GM21786 (cell line): ENCODE results near the gene RPL11.
"Not testable (repeated sequence)": the region's sequence is repeated elsewhere in the genome, so short reads cannot be mapped to it uniquely, and the experiment has no call there.

Source experiments
- ATAC-seq: cut with Tn5 transposase; IDR thresholded peaks from one replicate; pipeline ENCODE4 v1.9.1; 2021; ENCODE audit not compliant: unreplicated experiment

RPL11 gene

GRCh38 chr1:23727362-23727811 lies 35.8 kb downstream of the RPL11 start:
- no peak for ATAC-seq

GRCh38 chr1:23732363-23733224 lies 41.0 kb downstream of the RPL11 start:
- no peak for ATAC-seq

DNA sequence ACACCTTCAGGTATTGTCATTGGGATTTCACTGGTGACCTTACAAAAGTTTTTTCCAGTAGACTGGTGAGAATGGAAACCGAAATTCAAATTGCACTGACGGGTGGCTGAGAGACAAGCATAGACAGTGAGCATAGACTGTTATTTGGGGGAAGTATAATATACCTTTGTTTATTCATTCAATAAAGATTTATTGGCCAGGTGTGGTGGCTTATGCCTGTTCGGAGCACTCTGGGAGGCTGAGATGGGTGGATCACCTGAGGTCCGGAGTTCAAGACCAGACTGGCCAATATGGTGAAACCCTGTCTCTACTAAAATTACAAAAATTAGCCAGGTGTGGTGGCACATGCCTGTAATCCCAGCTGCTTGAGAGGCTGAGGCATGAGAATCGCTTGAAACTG lies 41.7 kb downstream of the RPL11 start:
- ATAC-seq, result not testable (repeated sequence)

- no peak for ATAC-seq
Observed at GRCh38 chr1:23736437-23737134, 45.0 kb downstream of the RPL11 start.

DNA sequence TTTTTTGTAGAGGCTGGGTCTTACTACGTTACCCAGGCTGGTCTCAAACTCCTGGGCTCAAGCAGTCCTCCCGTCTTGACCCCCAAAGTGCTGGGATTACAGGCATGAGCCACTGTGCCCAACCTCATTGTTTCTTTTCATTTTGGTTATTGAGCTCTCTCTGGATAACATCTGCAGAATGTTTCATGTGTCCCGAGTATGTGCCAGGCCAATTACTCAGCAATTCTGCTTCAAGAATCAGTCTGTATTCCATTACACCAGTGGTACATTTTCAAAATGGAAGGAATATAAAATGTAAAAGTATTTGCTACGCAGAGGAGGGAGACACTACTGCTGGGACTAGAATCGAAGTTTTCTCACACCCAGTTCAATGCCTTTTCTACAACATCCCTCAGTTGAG lies 50.0 kb downstream of the RPL11 start:
- ATAC-seq, result no peak

DNA sequence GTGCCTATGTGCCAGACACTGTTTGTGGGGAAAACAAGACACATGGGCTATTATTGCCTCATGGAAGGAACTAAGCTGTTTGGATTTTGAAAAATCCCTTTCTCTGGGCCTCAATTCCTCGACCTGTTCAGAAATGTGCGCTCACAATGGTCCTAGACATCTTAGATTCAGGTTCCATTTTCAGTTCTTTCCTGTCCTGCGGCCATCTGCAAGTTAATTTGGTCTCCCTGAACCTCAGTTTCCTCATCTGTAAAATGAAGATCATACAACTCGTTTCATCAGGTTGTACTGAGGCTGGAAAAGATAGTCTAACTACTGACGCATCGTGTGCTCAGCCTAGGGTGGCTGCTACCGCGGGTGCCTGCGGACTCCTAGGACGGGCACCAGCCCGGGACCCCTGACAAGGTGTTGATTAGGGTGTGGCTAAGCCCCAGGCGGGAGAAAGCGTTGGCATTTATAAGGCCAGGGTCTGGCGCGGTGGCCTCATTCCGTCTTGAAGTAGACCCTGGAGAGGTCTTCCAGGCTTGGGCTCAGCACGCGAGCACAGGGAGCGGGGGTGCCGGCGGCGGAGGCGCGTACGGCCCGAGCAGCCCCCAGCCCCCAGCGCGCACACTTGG lies 51.2 kb downstream of the RPL11 start:
- peak; percentile 11 for ATAC-seq

DNA sequence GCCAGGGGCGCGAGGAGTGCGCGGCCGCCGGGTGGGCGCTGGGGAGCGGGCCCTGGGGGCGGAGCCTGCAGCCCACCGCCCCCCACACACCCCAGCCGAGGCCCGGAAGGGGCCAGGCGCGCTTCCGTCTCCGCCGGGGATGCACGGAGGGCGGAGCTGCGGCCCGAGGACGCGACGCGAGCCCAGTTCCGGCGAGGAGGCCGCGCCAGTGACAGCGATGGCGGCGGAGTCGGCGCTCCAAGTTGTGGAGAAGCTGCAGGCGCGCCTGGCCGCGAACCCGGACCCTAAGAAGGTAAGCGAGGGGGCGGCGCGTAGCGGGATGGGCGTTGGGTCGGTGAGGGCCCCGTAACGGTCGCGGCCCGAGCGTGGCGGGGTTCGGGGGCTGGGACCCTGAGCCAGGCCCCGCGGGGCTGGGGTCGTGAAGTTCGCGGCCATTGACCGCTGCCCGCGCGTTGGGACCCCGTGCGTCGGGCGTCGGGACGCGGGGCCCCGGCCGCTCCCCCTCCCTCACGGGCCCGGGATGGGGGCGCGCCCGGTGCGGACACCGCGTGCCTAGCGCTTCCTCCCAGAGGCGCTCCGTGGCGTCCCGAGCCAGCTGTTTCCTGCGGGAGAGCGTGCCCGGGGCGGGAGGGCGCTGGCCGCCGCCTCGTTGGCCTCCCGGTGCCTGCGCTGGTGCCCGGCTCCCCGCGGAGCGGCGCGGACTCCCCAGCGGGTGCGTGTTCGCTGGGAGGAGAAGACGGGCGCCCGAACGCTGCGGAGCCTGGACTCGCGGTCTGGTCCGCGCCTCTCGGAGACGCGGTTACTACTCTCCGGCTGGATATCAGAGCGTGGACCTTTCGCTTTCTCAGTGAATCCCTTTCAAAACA lies 51.9 kb downstream of the RPL11 start, which contains the start of gene ELOA:
Gene ELOA (plus strand): TSS at position 185 of the 866 bp plus-strand sequence. CDS start 33 bp downstream, at position 218.
- peak; percentile 66 for ATAC-seq

DNA sequence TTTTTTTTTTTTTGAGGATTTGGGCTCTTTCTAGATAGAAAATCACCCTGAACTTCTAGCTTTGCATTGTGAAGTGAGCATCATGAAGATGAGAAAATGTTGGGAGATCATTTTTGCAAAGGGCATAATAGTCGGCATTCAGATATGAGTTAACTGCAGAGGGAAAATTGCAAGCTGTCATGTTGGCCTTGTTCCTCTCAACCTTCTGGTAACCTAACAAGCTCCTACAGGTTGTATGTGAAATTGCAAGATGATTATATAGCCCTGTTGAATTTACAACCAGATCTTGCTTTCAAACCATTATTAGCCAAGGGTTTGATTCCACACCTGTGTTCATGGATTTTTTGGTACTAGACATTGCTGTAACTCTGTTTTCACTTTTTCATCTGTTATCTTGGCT lies 53.9 kb downstream of the RPL11 start:
- no peak for ATAC-seq
